GM21528 (cell line): Measurements from ENCODE around the gene CELF2.

Experiments
- ATAC-seq: cut with Tn5 transposase; IDR thresholded peaks from one replicate; pipeline ENCODE4 v1.9.1; 2021; ENCODE audit warnings: mild to moderate bottlenecking, moderate library complexity; ENCODE audit not compliant: unreplicated experiment, low FRiP score

The CELF2 gene

DNA sequence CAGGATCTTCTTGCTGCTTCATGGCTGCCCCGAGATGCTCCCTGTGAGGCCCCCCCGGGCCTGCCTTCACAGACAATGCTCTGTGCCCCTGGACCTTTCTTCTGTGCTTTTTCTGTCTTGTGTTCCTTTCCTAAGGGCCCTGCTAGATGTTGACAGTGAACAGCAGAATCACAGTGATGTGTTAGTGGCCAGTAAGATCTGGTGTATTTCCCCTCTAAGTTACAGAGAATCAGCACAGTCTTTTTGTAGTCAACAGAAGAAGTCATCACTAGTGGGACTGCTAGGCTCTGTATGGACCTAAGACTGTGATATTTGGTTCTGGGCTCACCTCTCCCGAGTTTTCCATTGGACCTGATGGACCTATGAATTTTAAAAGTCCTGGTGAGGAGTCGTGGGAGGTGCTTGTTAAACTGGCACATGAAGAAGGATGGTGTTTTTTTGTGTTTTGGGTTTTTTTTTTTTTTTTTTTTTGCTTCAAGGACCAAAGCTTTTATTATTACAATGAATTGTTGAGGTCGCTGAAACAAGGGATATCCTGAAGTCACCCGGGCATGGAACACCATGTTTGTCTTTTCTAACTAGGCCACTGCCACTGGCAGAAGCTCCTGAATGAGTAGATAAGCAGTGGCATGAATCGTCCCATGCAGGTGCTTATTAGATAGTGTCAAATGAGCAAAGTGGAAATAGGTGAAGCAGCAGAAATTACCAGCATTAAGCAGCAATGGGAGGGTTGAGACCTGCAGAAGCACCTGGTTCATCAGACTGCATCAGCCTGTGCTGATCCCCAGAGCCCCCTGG lies 194.8 kb downstream of the CELF2 start:
- ATAC-seq, result no peak

DNA sequence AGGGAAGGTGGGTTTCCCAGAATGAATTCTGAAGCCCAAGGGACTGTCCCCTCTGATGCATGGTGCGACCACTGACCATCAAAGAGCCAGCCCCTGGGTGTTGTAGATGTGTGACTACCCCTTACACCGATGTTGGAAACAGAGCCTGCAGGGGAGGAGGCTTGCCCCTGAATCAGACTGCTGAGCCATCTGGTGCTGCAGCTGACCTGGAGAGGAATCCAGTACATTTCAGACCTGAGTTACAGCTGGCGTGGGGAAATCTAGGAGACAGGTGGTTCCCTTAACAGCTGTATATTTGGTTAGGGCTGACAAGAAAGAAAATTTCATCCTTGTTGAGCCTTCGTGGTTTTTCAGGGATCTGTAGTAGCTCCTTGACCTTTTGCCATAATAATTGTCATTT lies 195.5 kb downstream of the CELF2 start:
- no peak for ATAC-seq

DNA sequence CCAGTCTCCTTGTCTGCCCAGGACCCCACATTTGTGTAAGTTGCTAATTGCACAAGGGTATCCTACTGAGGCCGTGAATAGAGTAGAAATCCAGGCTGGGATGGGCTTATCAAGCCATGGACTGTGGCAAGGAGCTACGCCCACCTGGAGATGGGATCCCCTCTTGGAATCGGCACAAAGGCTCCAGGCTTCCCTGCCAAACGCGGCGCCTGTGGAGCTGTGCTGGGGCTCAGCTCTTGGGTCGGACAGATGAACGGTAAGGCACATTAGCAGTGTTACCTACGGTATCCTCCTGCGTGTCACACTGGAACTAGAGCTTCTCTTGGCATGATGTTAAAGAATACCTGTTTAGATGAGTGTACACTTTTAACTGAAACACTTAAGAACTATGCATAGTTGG lies 196.7 kb downstream of the CELF2 start:
- no peak for ATAC-seq

DNA sequence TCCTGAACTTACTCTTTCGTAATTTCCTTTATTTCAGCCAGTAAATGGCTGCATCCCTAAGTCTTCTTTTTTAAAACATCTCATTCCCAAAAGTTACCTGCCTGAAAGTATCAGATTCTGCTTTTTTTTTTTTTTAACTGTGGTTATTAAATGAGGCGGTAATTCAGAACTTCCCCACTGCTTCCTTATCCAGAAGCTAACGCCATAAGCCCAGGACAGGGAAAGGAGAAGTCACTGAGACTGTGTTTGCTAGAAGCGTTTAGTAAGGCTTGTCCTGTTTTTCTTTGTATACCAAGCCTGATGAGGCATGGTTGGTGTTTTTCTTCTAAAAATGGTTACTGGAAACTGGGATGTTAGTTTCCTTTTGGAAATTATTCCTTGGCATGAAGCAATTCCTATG lies 197.8 kb downstream of the CELF2 start:
- ATAC-seq, result no peak

DNA sequence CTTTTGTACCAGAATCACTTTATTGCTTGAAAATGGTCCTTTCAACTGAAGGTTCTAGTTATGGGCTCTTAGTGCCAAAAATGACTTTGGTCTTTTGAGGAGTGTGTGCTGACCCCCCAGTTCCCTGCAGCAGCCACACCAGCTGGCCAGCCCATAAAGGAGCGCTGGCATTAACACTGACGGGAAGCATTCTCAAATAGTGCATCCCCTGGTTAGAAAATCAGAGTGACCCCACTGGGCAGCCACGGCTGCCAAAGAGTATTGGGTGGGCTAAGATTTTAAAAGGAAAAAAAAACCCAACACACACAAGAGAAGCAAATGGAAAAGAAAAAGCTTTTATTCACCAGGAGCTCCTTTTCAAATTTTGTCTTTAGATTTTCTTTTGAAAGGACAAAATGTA lies 199.8 kb downstream of the CELF2 start:
- no peak for ATAC-seq

DNA sequence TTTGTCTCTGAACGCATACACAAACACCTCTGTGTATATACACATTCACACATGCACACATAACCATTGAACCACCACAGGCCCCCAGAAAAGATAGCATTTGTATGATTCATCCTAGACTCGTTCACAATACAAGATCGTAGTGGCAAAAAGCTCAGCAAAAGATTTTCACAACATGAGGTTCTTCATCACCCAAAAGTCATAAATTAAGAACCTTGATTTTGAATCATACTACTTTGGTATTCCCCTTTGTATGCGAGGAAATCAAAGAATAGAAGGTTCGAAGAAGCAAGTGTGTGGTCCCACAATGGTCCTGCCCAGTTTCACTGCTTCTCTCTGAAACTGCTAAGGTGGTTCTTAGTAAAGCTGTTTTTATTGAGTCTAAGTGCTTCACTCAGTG lies 200.7 kb downstream of the CELF2 start:
- no peak for ATAC-seq

DNA sequence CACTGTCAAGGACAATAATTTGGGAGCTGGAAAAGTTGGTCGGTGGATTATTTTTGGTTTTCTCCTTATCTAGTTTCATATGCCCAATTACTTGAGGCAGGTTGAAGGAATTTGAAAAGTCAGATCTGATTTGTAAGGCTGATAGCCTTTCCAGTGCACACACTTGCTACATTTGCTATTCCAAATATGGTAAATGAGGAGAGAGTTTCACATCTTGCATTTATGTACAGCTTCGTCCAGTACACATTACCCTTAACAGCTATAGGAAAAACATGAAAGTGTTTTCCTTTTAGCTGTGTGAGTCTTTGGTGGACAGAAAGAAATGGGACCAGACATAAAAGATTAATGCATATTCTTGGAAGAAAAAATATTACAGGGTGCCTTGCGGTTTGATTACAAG lies 201.8 kb downstream of the CELF2 start:
- no peak for ATAC-seq

DNA sequence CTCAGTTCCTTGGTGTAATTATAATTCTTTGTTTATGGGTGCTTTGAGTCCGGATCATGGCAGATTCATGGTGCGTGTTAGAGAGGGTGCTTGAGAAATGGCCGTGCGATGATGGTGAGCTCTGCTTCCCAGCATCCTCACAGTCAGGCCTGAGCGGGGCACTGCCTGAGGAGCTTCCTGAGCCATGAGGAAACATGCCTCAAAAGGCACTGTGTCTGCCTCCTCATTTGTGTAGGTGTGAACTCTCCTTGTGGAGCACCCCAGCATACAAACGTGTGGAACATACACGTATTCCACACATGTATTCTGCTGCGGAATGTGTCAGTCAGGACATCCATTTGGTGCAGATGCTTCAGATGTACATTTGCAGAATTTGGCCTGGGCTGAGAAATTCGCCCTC lies 205.4 kb downstream of the CELF2 start:
- no peak for ATAC-seq

DNA sequence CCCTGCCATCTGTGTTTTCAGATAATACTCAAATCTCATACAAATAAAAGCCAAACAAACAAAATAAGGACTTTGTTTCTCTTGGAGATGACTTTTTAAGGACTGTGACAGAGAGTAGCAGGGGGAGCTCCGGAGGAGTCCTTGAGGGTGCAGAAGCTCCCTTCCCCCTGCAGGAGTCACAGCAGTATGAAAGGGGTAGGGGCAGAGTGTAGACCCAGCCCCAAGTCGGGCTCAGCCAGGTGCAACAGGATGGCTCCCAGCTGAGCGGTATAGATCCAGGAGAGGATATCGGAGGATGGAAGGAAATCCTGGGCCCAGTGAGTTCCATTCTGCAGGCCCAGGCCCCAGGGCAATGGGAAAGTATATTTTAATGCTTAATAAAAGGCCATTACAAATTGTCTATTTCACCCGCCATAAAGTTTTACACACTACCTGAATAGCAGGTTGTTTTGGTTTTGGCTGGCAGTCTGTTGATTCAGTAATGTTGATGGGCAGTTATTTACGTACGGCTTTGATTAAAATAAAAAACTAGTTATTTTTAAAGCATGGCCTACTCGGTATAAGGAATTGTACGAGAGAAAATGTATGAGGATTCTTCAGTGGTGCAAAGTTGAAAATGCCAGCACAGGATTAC lies 206.0 kb downstream of the CELF2 start:
- no peak for ATAC-seq

DNA sequence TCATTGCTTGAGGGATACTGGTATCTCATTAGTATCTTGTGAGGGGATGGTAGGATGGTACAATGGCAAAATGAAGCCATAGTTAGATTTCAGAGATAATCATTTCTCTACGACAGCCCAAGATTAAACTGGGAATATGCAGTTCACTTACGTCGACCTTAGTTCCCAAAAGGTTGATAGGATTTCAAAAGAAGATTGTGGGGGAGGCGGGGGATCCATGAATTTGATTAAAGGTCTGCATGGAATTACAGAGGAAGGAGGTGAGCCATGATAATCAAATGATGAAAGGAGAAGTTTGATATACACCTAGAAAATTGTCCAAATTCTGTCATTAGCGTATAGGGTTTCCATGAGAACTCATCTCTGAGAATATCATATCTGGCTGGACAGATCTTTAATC lies 206.6 kb downstream of the CELF2 start:
- no peak for ATAC-seq

DNA sequence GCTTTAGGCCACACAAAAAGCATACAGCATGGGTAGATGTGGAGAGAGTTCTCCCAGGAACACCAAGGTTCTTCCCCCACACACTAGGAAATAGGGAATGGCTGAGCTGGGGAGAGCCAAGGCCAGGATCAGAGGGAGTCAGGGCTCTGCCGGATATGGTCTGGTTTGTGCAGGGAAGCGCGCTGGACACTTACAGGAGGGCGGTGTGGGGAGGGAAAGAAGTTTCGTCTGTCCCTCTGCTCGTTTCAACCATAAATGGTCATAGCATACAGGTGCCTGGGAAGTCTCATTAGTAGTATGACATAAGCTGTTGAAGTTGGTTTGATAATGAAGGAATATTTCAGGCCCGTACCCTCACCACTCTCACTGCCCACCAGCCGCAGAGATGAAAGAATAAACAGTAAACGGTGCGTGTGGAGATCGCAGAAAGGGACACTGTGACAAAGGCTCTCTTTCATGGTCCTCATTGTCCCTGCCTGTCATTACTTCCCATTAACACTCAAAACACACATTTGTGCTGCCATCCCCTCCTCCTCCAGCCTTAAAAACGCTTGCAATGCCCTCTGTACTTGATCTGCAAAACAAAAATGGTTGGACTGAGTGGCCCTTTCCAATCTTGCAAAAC lies 207.2 kb downstream of the CELF2 start:
- no peak for ATAC-seq

DNA sequence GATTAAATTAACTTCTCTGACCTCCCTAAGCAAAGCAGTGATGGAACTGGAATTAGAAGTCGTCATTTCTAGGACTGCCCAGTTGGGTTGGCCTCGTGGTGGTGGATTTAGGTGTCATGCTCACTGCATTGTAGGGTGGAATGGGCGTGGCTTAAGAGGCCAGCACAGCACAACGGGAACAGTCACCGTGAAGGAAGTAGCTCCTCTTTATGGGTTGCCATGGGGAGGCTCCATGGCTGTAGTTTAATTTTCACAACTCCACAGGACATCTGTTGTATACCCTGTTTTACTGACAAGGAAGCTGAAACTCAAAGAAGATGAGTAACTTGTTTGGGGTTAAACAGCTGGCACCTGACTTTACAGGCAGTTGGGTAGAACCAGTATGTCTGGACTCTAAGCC lies 208.3 kb downstream of the CELF2 start:
- ATAC-seq, result peak; percentile 54

DNA sequence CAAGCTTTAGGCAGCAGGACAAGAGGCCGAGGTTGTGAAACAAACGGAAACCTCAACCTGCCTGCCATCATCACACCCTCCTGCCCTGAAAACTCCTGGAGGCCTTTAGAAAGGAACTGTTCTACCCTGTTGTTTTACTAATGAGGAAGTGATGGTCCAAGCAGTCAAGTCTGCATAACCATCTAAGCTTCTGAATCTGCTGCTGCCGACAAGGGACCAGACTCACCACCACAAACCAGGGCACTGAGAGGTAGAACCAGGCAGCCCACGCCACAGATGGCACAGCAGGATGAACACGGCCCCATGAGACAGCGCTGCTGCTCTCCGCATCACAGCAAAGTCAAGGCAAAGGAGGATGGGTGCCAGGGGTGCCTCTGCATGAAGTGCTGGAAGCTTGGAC lies 209.4 kb downstream of the CELF2 start:
- peak; percentile 64 for ATAC-seq

DNA sequence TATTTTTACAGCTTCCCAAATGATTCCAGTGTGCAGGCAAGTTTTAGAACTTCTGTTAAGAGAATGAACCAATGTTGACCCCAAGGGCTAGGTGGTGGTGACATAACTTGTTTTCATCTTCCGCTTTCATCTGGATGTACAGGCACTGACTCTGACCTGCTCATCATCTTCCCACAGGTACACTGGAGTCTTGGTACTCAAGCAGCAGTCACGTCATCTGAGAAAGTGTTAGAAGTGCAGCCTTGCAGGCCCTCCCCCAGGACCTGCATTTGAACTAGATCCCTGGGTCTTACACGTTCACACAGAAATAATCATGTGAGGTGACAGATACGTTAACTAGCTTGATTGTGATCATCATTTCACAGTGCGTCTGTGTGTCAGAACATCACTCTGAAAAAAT lies 212.2 kb downstream of the CELF2 start:
- ATAC-seq, result no peak

DNA sequence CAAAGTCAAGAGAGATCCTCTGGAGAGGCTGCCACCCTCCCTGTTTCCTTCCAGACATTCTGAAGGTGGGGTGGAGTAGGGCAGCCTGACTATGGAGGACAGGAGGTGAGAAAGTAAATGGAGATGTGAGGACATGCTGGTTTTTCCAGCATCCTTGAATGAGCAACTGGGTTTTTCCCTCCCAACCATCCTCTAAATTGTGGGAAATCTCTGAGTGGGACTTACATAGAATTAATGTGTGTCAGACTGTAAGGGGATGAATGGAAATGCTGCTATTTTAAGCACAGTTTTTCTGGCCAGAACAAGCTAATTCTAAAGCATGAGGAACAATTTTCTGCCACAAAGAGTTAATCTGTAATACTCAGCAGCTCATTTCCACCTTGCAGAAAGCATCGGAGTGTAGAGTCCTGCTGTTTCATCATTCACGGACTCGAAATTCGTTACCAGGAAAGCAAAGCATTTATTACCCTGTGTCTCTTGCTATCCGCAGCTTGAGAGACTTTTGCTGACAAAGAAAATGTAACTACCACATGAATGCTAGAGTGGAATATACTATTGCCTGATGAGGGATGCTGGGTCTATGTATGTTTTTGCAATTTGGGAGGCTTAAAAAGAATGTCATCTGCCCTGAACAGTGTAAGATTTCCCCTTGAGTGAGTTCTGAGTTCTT lies 213.0 kb downstream of the CELF2 start:
- no peak for ATAC-seq

DNA sequence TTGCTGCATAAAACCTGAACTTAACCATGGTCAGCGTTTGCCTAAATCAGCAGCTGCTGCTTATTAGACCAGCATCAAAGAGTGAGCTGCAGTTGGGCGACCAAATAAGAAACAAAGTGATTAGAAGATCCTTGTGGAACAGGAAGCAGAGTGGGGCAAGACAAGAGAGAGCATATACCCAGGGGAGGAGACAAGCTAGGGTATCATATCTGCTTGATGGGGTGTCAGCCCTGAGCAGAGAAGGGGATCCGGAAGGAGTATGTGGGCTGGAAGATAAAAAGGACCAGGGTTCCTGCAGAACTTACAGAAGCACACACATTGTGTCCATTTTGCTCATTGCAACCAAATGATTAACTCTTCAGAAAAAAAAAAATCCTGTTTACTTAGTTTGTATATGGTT lies 213.6 kb downstream of the CELF2 start:
- ATAC-seq, result no peak

DNA sequence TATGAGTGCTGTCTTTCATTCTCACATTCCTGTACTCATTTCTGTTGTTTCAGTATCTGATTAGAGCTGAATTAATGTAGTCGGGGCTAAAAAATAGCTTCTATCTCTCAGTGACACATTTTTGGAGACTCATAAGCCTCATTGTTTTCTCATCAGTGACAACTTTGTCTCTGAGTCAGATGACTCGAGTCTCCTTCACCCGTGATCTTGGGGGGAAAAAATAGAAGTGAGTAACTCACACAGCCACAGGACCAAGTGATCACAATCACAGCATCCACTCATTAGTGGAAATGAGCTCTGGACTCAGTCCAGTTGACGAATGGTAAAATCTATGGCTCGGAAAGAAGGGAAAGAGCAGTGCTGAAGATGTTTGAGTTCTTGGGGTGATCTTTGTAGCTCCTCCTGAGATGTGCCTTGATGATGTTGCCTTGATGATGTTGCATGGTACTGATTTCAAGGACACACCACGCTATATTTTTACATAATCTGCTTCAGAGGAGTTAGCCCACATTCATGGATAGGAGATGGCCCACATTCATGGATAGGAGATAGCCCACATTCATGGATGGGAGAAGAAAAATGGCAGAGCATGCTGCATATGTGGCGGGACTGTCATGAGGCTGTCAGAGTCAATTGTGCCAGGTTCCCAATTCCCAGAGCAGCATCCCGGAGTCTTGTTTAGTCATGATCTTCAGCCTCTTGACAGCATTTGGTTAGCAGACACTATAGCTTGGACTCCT lies 214.7 kb downstream of the CELF2 start:
- no peak for ATAC-seq

DNA sequence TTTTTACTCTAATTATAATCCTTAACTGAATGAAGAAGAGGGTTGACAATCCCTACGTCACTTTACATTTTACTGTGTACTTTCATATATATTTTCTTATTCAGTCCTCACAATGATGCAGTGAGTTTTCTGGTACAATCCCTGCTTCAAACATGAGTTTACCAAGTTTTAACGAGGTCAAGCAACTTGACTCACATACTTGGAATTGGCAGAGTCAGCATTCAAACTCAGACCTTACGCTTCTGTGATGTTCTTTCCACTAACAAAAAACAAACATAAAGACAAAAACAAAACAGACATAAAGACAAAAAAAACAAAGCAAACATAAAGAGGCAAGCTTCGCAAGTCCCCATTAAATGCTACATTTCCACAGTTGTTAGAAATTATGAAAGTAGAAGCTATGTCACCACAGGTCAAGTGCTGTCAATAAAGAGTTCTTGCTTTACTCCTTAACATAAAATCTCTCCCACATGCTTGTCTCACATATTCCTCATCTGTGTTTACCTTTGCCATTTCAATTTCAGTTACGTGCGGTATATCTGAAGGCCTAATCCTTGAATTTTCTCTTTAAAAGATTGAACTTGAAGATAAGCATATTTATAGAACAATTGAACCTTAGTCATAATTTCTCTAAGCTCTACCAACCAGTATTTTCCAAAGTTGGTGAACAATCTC lies 217.3 kb downstream of the CELF2 start:
- ATAC-seq, result no peak

DNA sequence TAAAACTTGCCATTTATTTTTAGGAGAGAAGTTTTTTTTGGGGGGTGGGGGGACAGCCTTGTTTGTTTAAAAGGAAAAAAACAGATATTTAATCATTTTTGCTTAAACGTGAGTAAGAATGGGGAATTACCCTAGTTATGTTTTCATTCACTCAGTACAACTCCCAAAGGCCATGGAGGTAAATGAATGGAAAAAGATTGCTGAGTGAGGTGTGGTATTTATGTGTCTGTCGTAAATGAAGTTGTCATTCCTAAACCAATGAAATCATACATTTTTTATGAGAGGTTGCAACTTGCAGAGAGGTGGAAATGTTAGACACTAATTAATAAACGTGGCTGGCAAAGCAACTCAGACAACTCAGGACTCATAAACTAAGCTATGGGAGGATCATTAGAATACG lies 218.1 kb downstream of the CELF2 start:
- ATAC-seq, result no peak

DNA sequence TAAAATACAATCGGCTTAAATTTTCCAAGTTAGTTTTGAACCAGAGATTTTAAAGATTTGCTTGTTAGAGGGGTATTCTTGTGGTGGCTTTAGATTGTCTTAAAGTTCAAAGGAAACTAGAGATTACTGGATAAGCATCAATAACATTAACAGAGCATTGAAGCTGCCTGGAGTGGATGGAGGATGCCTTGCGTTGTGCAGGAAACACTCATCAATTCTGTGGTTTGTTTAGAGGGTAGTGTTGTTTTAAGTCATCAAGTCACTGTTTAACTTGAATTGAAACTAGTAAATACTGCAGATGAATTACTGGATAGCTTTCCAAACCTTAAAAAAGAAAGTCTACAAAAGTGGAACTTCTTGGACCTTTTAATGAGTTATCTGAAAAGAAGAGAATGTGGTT lies 218.6 kb downstream of the CELF2 start:
- ATAC-seq, result peak; percentile 70
